Loucy (cell line): ENCODE results near the gene SHB.
A peak's percentile ranks its signal among the peaks of the same experiment; 100 is the strongest.

Source experiments
- CTCF ChIP-seq: fragments of 200-600 bp; sonication (generic); conservative IDR thresholded peaks from 2 replicates; pipeline ENCODE4 v1.5.1; 2014; ENCODE audit warnings: mild to moderate bottlenecking, antibody characterized with exemption, low read length
- EZH2phosphoT487 ChIP-seq: fragments of 200-600 bp; IDR thresholded peaks from 2 replicates; pipeline ENCODE4 v1.6.1; 2018; ENCODE audit warnings: antibody characterized with exemption, mild to moderate bottlenecking, moderate library complexity, borderline replicate concordance

GRCh38 chr9:38088006-38088925, 19.2 kb upstream of the SHB start:
- TF ChIP-seq CTCF (peak; percentile 98), EZH2phosphoT487 (no peak)
